Panc1 (cell line): ENCODE measurements around the gene USPL1. TPM values are rescaled to one million over a fixed set of nuclear protein-coding genes. Genes with fewer than 3 reads are reported as not detected.
"Not testable (repeated sequence)": the region's sequence is repeated elsewhere in the genome, so short reads cannot be mapped to it uniquely, and the experiment has no call there.

Experiments
- ATAC-seq: fragments of 200-7000 bp; cut with Tn5 transposase; 2 replicates; pipeline ENCODE4 v1.9.1; 2020; ENCODE audit warnings: mild to moderate bottlenecking, moderate library complexity
- BruUV-seq: library from RNA; stranded (reverse); fragments of 400-500 nt; replicated peaks from 2 replicates; lab custom pipeline; 2021; lab: Mats Ljungman, UMichigan
- CTCF ChIA-PET: fragments of 300-600 bp; sonication (Branson Sonifier 250); formaldehyde crosslinking; loops from one replicate; lab custom pipeline; 2022; ENCODE audit warnings: antibody characterized with exemption; lab: Charles Lee
- POLR2A ChIA-PET: fragments of 300-600 bp; sonication (Branson Sonifier 250); formaldehyde crosslinking; loops from one replicate; lab custom pipeline; 2022; ENCODE audit warnings: antibody characterized with exemption; lab: Charles Lee
- DNase-seq: peaks from one replicate; pipeline ENCODE4 v3.0.0-alpha.2; 2010; ENCODE audit warnings: low read depth, low spot score
- H3K27ac ChIP-seq: 2 replicates; pipeline ENCODE4 v1.5.1; 2011; ENCODE audit warnings: mild to moderate bottlenecking, low read length, inconsistent platforms
- H3K27me3 ChIP-seq: fragments of 200-500 bp; sonication (Bioruptor generic); 2 replicates; pipeline ENCODE4 v1.6.0; 2014; ENCODE audit warnings: low read length, inconsistent platforms; ENCODE audit not compliant: control insufficient read depth, insufficient read depth
- H3K36me3 ChIP-seq: fragments of 200-500 bp; sonication (Bioruptor generic); 2 replicates; pipeline ENCODE4 v1.5.1; 2014; ENCODE audit warnings: inconsistent platforms, mild to moderate bottlenecking, low read length, moderate library complexity; ENCODE audit not compliant: control insufficient read depth, insufficient read depth
- H3K4me1 ChIP-seq: 2 replicates; pipeline ENCODE4 v1.5.1; 2011; ENCODE audit warnings: inconsistent platforms, mild to moderate bottlenecking, low read length, moderate library complexity; ENCODE audit not compliant: control insufficient read depth, insufficient read depth
- H3K4me3 ChIP-seq, 2 experiments: 2 replicates each; pipeline ENCODE4 v1.5.1; 2011 to 2012; ENCODE audit warnings: low read depth in 2 of 2, low read length in 2 of 2, mild to moderate bottlenecking in 2 of 2, inconsistent platforms in 1 of 2, moderate library complexity in 1 of 2
- H3K9me3 ChIP-seq: fragments of 200-500 bp; sonication (Bioruptor generic); 2 replicates; pipeline ENCODE4 v1.5.1; 2014; ENCODE audit warnings: low read depth, mild to moderate bottlenecking, inconsistent platforms, low read length, moderate library complexity; ENCODE audit not compliant: control insufficient read depth, insufficient read depth
- POLR2AphosphoS5 ChIP-seq: IDR thresholded peaks from 2 replicates; pipeline ENCODE4 v1.6.1; 2012; ENCODE audit warnings: mild to moderate bottlenecking, low read depth, low read length, moderate library complexity
- SIN3A ChIP-seq: IDR thresholded peaks from 2 replicates; pipeline ENCODE4 v1.6.1; 2012; ENCODE audit warnings: low read depth, mild to moderate bottlenecking, low read length, moderate library complexity, borderline replicate concordance; ENCODE audit not compliant: insufficient read depth
- TCF7L2 ChIP-seq: IDR thresholded peaks from 2 replicates; pipeline ENCODE4 v1.6.1; 2011; ENCODE audit warnings: mild to moderate bottlenecking, low read depth, low read length, inconsistent platforms
- in situ Hi-C: cut with HindIII; loops from 2 replicates; pipeline ENCODE4 v1.10.0; 2016; ENCODE audit warnings: low sequenced_read_pairs, low pct_unique_long_range_greater_than_20kb
- intact Hi-C: fragments of 100-400 bp; cut with micrococcal nuclease; formaldehyde crosslinking; loops from one replicate; pipeline ENCODE4 v1.10.0; 2022; ENCODE audit not compliant: unreplicated experiment
- total RNA-seq: library from RNA; stranded (reverse); gene quantifications from one replicate; pipeline ENCODE4 v1.2.1, GENCODE V29; 2021; ENCODE audit not compliant: unreplicated experiment
- TF ChIP-seq, protein P1 (sequence below), 2 experiments: IDR thresholded peaks; 2 replicates each; pipeline ENCODE4 v1.6.1; 2011 to 2012; ENCODE audit warnings: low read depth in 2 of 2, control low read depth in 1 of 2, low read length in 1 of 2, mild to moderate bottlenecking in 1 of 2, moderate library complexity in 1 of 2; ENCODE audit not compliant: insufficient read depth in 1 of 2
- TF ChIP-seq, protein P2 (sequence below): fragments of 450-650 bp; IDR thresholded peaks from 2 replicates; pipeline ENCODE4 v1.5.1; 2017; ENCODE audit warnings: mild to moderate bottlenecking

The USPL1 gene
- total RNA-seq, 1 experiment from 2014 or later, result 19.5 TPM

DNA sequence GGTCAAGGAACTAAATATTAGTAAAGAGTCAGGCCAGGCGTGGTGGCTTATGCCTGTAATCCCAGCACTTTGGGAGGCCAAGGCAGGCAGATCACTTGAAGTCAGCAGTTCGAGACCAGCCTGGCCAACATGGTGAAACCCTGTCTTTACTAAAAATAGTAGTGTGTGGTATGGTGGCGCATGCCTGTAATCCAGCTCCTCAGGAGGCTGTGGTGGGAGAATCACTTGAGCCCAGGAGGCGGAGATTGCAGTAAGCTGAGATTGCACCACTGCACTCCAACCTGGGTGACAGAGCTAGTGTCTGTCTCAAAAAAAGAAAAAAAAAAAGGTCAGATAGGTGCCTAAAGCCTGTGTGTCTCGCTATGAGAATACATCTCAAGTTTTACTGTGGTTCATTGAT lies 33.9 kb downstream of the USPL1 start:
- H3K27me3 ChIP-seq, CTCF ChIA-PET, DNase-seq, H3K4me1 ChIP-seq, BruUV-seq, H3K4me3 ChIP-seq, intact Hi-C loops, H3K27ac ChIP-seq, ATAC-seq, H3K9me3 ChIP-seq, in situ Hi-C loops: not testable (repeated sequence)
- POLR2A ChIA-PET, result interaction anchor here (0.7 kb wide), 1 partner anchor 25 kb away, joined by 4 read pairs; no protein-coding TSS in a partner anchor
- H3K36me3 ChIP-seq, result peaks cover 22% of the 10 kb centered on the region

DNA sequence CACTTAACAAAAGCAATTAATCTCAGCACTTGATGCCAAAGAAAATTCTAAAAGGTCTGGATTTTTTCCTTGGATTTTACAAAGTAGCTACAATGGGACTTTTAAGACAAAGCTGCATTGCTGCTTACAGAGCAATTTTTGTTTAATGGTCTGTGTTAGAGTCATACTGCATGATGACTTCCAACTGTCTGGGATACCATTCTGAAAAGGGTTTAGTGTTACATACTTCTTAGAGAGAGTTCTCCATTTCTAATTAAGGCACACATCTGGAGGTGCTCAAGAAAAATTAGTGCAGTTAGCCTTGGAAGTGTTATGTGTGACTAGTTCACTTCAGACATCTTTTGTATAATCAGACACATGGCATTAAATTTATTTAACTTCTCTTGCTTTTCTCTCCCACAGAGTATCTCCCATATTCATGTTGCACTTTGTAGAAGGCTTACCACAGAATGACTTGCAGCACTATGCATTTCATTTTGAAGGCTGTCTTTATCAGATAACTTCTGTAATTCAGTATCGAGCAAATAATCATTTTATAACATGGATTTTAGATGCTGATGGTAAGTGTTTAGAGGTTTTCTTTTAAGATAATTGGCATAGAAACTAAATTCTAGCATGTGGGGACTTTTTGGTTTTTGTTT lies 35.1 kb downstream of the USPL1 start:
- Histone ChIP-seq H3K27me3 (no peaks in the 10 kb centered on the region), H3K4me1 (no peaks in the 10 kb centered on the region), H3K4me3 (no peak overlapping the region), H3K36me3 (peaks cover 23% of the 10 kb centered on the region), H3K27ac (no peak overlapping the region), H3K9me3 (no peaks in the 10 kb centered on the region)
- POLR2A ChIA-PET, result no interaction called here
- in situ Hi-C loops, result no loop called here
- CTCF ChIA-PET, result no interaction called here
- BruUV-seq, result no TSS peak
- intact Hi-C loops, result no loop called here
- ATAC-seq, result no peak
- no peak for DNase-seq
- TF ChIP-seq POLR2AphosphoS5 (no peak), SIN3A (no peak), TCF7L2 (no peak)
- TF ChIP-seq, protein P1, sequence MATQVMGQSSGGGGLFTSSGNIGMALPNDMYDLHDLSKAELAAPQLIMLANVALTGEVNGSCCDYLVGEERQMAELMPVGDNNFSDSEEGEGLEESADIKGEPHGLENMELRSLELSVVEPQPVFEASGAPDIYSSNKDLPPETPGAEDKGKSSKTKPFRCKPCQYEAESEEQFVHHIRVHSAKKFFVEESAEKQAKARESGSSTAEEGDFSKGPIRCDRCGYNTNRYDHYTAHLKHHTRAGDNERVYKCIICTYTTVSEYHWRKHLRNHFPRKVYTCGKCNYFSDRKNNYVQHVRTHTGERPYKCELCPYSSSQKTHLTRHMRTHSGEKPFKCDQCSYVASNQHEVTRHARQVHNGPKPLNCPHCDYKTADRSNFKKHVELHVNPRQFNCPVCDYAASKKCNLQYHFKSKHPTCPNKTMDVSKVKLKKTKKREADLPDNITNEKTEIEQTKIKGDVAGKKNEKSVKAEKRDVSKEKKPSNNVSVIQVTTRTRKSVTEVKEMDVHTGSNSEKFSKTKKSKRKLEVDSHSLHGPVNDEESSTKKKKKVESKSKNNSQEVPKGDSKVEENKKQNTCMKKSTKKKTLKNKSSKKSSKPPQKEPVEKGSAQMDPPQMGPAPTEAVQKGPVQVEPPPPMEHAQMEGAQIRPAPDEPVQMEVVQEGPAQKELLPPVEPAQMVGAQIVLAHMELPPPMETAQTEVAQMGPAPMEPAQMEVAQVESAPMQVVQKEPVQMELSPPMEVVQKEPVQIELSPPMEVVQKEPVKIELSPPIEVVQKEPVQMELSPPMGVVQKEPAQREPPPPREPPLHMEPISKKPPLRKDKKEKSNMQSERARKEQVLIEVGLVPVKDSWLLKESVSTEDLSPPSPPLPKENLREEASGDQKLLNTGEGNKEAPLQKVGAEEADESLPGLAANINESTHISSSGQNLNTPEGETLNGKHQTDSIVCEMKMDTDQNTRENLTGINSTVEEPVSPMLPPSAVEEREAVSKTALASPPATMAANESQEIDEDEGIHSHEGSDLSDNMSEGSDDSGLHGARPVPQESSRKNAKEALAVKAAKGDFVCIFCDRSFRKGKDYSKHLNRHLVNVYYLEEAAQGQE (IDR thresholded peaks at IDR 0.05; ENCODE audit: insufficient read depth in 1 of 2, low read depth in 2 of 2, low read length in 1 of 2), result no peak
- TF ChIP-seq, protein P2, sequence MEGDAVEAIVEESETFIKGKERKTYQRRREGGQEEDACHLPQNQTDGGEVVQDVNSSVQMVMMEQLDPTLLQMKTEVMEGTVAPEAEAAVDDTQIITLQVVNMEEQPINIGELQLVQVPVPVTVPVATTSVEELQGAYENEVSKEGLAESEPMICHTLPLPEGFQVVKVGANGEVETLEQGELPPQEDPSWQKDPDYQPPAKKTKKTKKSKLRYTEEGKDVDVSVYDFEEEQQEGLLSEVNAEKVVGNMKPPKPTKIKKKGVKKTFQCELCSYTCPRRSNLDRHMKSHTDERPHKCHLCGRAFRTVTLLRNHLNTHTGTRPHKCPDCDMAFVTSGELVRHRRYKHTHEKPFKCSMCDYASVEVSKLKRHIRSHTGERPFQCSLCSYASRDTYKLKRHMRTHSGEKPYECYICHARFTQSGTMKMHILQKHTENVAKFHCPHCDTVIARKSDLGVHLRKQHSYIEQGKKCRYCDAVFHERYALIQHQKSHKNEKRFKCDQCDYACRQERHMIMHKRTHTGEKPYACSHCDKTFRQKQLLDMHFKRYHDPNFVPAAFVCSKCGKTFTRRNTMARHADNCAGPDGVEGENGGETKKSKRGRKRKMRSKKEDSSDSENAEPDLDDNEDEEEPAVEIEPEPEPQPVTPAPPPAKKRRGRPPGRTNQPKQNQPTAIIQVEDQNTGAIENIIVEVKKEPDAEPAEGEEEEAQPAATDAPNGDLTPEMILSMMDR, result no peak

DNA sequence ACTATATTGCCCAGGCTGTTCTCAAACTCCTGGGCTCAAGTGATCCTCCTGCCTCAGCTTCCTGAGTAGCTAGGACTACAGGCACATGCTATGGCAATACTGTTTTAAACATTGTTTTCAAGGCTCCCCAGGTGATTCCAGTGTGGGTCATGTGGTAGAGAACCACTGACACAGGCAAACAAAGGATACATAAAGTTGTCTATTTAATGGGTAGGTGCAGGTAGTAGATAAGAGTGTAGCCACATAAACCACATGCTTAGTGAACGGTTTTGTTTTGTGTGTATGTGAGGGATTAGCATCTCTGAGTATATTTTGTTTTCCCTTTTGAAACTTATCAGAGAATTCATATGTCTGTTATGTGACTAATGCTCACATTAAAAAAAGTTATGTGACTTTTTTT lies 36.7 kb downstream of the USPL1 start:
- H3K27me3 ChIP-seq, result no peaks in the 10 kb centered on the region
- BruUV-seq, result no TSS peak
- H3K4me3 ChIP-seq, result no peak overlapping the region
- CTCF ChIA-PET, result no interaction called here
- no peak for DNase-seq
- H3K9me3 ChIP-seq, result no peaks in the 10 kb centered on the region
- TF ChIP-seq TCF7L2, result no peak
- TF ChIP-seq, protein P2, result no peak
- TF ChIP-seq POLR2AphosphoS5, result no peak
- TF ChIP-seq, protein P1 (IDR thresholded peaks at IDR 0.05; ENCODE audit: insufficient read depth in 1 of 2, low read depth in 2 of 2, low read length in 1 of 2), result no peak
- intact Hi-C loops (no loop called here), in situ Hi-C loops (no loop called here)
- POLR2A ChIA-PET, result no interaction called here
- ATAC-seq, result no peak
- no peak overlapping the region for H3K27ac ChIP-seq
- peaks cover 25% of the 10 kb centered on the region for H3K36me3 ChIP-seq
- 0 out of 2 replicates have a peak, but pooled peaks cover 2% of the 10 kb centered on the region for H3K4me1 ChIP-seq
